CD14-positive monocyte (primary cell): ENCODE measurements around the gene LBHD2. TPM values are rescaled to one million over a fixed set of nuclear protein-coding genes. Genes with fewer than 3 reads are reported as not detected.
A peak's percentile ranks its signal among the peaks of the same experiment; 100 is the strongest.

ENCODE experiments used
- DNase-seq, 3 donors: peaks; one replicate each; pipeline ENCODE4 v3.0.0-alpha.2; 2011 to 2022
- H2AFZ ChIP-seq: 2 replicates; pipeline ENCODE4 v1.6.0; 2012; ENCODE audit warnings: mild to moderate bottlenecking, low read depth, low read length, inconsistent platforms; ENCODE audit not compliant: insufficient read depth, poor library complexity, severe bottlenecking
- H3K27ac ChIP-seq, 2 donors: 1 replicate in 1 of 2; 2 replicates in 1 of 2; pipeline ENCODE4 v1.5.1; 2012 to 2013; ENCODE audit warnings: low read length in 2 of 2, control low read depth in 1 of 2, inconsistent platforms in 1 of 2, low read depth in 1 of 2, mild to moderate bottlenecking in 1 of 2
- H3K27me3 ChIP-seq, 2 donors: one replicate each; pipeline versions ENCODE4 v1.6.0 to v1.6.1; 2011 to 2013; ENCODE audit warnings: low read length in 2 of 2; ENCODE audit not compliant: control insufficient read depth in 2 of 2, insufficient read depth in 2 of 2
- H3K36me3 ChIP-seq, 2 donors: replicated peaks in 1 of 2; 1 replicate in 1 of 2; 2 replicates in 1 of 2; pipeline versions ENCODE4 v1.5.1 to v1.6.1; 2012 to 2013; ENCODE audit warnings: low read length in 2 of 2, control low read depth in 1 of 2, inconsistent platforms in 1 of 2, mild to moderate bottlenecking in 1 of 2; ENCODE audit not compliant: insufficient read depth in 2 of 2, control insufficient read depth in 1 of 2
- H3K4me1 ChIP-seq, 2 donors: 1 replicate in 1 of 2; 2 replicates in 1 of 2; pipeline versions ENCODE4 v1.5.1 to v1.6.1; 2012 to 2013; ENCODE audit warnings: low read length in 2 of 2, control low read depth in 1 of 2, inconsistent platforms in 1 of 2, mild to moderate bottlenecking in 1 of 2, moderate library complexity in 1 of 2; ENCODE audit not compliant: insufficient read depth in 2 of 2, control insufficient read depth in 1 of 2
- H3K4me2 ChIP-seq: replicated peaks from 2 replicates; pipeline ENCODE3; 2012; ENCODE audit warnings: low read length, moderate library complexity, mild to moderate bottlenecking; ENCODE audit not compliant: poor library complexity, severe bottlenecking; ENCODE audit errors: extremely low read depth
- H3K4me3 ChIP-seq, 3 experiments: fragments of 200-600 bp in 1 of 3; sonication (generic) in 1 of 3; replicated peaks in 1 of 3; 1 replicate in 2 of 3; 2 replicates in 1 of 3; pipeline ENCODE4 v1.5.1; 2011 to 2013; ENCODE audit warnings: low read length in 3 of 3, mild to moderate bottlenecking in 3 of 3, control low read depth in 2 of 3, low read depth in 2 of 3, inconsistent platforms in 1 of 3, moderate library complexity in 1 of 3
- H3K79me2 ChIP-seq: 2 replicates; pipeline ENCODE4 v1.6.0; 2012; ENCODE audit warnings: mild to moderate bottlenecking, control low read depth, inconsistent platforms, low read length, moderate library complexity; ENCODE audit not compliant: insufficient read depth
- H3K9ac ChIP-seq: 2 replicates; pipeline ENCODE4 v1.6.0; 2017; ENCODE audit warnings: low read length, mild to moderate bottlenecking; ENCODE audit not compliant: insufficient read depth, poor library complexity, severe bottlenecking
- H3K9me3 ChIP-seq, 2 donors: replicated peaks in 1 of 2; 1 replicate in 1 of 2; 2 replicates in 1 of 2; pipeline versions ENCODE4 v1.5.1 to v1.6.1; 2012 to 2013; ENCODE audit warnings: low read length in 2 of 2, control low read depth in 1 of 2; ENCODE audit not compliant: control insufficient read depth in 1 of 2, insufficient read depth in 1 of 2
- H4K20me1 ChIP-seq: 2 replicates; pipeline ENCODE4 v1.6.0; 2012; ENCODE audit warnings: mild to moderate bottlenecking, low read length, control low read depth, moderate library complexity; ENCODE audit not compliant: insufficient read depth
- H3K27ac Mint-ChIP-seq, 7 donors: one replicate each; pipeline ENCODE4 v1.8.0; 2020; ENCODE audit warnings: mild to moderate bottlenecking in 7 of 7, mixed read lengths in 7 of 7, moderate library complexity in 6 of 7, inconsistent platforms in 2 of 7
- H3K27me3 Mint-ChIP-seq, 3 donors: one replicate each; pipeline ENCODE4 v1.8.0; 2021 to 2022; ENCODE audit warnings: low read depth in 3 of 3, mild to moderate bottlenecking in 3 of 3, mixed read lengths in 3 of 3, moderate library complexity in 3 of 3, inconsistent platforms in 1 of 3
- H3K36me3 Mint-ChIP-seq, 2 donors: one replicate each; pipeline ENCODE4 v1.8.0; 2020; ENCODE audit warnings: mixed read lengths in 2 of 2, inconsistent platforms in 1 of 2, mild to moderate bottlenecking in 1 of 2
- H3K4me1 Mint-ChIP-seq: one replicate; pipeline ENCODE4 v1.8.0; 2020; ENCODE audit warnings: mild to moderate bottlenecking, mixed read lengths
- H3K4me3 Mint-ChIP-seq, 2 donors: one replicate each; pipeline ENCODE4 v1.8.0; 2020; ENCODE audit warnings: mild to moderate bottlenecking in 2 of 2, mixed read lengths in 2 of 2, moderate library complexity in 1 of 2
- H3K9me3 Mint-ChIP-seq, 7 donors: one replicate each; pipeline ENCODE4 v1.8.0; 2020 to 2022; ENCODE audit warnings: mixed read lengths in 7 of 7, mild to moderate bottlenecking in 6 of 7, moderate library complexity in 6 of 7, inconsistent platforms in 2 of 7
- WGBS: methylation state at CpG from one replicate; pipeline ENCODE4 v1.1.5; 2013; ENCODE audit warnings: missing lambda C conversion rate; ENCODE audit not compliant: insufficient coverage; 5-methylcytosine and 5-hydroxymethylcytosine counted together
- intact Hi-C, 2 donors: fragments of 100-400 bp; cut with micrococcal nuclease; formaldehyde crosslinking; loops; one replicate each; pipeline versions ENCODE4 v1.15.0 to v1.15.1; 2023
- polyA plus RNA-seq, 3 donors: library from polyadenylated mRNA; depleted of rRNA in 1 of 3; unstranded in 2 of 3; stranded (reverse) in 1 of 3; fragments of 300-500 nt in 2 of 3; fragments of >200 nt in 1 of 3; fragmentation: Illumina TruSeq in 2 of 3; gene quantifications; 1 replicate in 2 of 3; 2 replicates in 1 of 3; pipeline ENCODE4 v1.2.3, GENCODE V29; 2012 to 2021
- TF ChIP-seq, protein P1 (sequence below): fragments of 200-600 bp; IDR thresholded peaks from one replicate; pipeline ENCODE4 v1.8.0; 2022; ENCODE audit warnings: antibody characterized with exemption, mild to moderate bottlenecking

LBHD2 gene
- polyA plus RNA-seq, 3 donors: not detected

DNA sequence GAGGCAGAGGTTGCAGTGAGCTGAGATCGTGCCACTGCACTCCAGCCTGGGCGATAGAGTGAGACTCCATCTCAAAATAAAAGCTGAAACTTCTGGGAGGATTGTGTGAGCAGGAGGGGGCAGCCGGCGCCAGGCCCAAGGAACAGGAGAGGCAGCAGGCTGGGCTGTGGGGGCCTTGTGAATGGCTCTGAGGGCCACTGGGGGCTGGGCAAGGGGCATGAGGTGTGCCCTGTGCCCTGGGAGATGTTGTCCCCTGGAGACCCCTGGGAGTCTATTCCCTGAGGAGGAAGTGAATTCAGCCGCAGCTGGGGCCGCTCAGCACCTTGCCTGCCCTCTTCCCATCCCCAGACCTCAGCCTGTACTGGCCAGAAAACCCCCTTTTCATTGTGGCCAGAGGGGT lies 4.9 kb downstream of the LBHD2 start:
- H3K79me2 ChIP-seq: no peaks in the 10 kb centered on the region
- peaks cover 0 to 3% (median 0%) of the 10 kb centered on the region in 7 donors for H3K9me3 Mint-ChIP-seq
- H3K4me2 ChIP-seq: no peak overlapping the region
- H4K20me1 ChIP-seq: no peaks in the 10 kb centered on the region
- H3K27ac Mint-ChIP-seq: peak overlapping the region in 1 of 7 donors; percentile 53
- peaks cover 18 to 34% (median 24%) of the 10 kb centered on the region in 3 donors for H3K27me3 Mint-ChIP-seq
- H3K9ac ChIP-seq: no peak overlapping the region
- peaks cover 11% of the 10 kb centered on the region for H3K4me1 Mint-ChIP-seq
- WGBS: 97% methylated on average over 5 of the region's 6 CpGs
- H2AFZ ChIP-seq: no peak overlapping the region
- peaks cover 5 to 26% of the 10 kb centered on the region in 2 donors for H3K27me3 ChIP-seq
- H3K36me3 Mint-ChIP-seq: no peaks in the 10 kb centered on the region
- H3K4me3 Mint-ChIP-seq: no peak overlapping the region
- H3K36me3 ChIP-seq: no peaks in the 10 kb centered on the region
- H3K4me1 ChIP-seq: peaks cover 10 to 15% of the 10 kb centered on the region in 2 donors
- intact Hi-C loops: no loop called here
- TF ChIP-seq, protein P1, sequence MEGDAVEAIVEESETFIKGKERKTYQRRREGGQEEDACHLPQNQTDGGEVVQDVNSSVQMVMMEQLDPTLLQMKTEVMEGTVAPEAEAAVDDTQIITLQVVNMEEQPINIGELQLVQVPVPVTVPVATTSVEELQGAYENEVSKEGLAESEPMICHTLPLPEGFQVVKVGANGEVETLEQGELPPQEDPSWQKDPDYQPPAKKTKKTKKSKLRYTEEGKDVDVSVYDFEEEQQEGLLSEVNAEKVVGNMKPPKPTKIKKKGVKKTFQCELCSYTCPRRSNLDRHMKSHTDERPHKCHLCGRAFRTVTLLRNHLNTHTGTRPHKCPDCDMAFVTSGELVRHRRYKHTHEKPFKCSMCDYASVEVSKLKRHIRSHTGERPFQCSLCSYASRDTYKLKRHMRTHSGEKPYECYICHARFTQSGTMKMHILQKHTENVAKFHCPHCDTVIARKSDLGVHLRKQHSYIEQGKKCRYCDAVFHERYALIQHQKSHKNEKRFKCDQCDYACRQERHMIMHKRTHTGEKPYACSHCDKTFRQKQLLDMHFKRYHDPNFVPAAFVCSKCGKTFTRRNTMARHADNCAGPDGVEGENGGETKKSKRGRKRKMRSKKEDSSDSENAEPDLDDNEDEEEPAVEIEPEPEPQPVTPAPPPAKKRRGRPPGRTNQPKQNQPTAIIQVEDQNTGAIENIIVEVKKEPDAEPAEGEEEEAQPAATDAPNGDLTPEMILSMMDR: no peak
- H3K9me3 ChIP-seq: no peaks in the 10 kb centered on the region
- H3K27ac ChIP-seq: no peak overlapping the region
- H3K4me3 ChIP-seq: no peak overlapping the region
- DNase-seq: no peak

DNA sequence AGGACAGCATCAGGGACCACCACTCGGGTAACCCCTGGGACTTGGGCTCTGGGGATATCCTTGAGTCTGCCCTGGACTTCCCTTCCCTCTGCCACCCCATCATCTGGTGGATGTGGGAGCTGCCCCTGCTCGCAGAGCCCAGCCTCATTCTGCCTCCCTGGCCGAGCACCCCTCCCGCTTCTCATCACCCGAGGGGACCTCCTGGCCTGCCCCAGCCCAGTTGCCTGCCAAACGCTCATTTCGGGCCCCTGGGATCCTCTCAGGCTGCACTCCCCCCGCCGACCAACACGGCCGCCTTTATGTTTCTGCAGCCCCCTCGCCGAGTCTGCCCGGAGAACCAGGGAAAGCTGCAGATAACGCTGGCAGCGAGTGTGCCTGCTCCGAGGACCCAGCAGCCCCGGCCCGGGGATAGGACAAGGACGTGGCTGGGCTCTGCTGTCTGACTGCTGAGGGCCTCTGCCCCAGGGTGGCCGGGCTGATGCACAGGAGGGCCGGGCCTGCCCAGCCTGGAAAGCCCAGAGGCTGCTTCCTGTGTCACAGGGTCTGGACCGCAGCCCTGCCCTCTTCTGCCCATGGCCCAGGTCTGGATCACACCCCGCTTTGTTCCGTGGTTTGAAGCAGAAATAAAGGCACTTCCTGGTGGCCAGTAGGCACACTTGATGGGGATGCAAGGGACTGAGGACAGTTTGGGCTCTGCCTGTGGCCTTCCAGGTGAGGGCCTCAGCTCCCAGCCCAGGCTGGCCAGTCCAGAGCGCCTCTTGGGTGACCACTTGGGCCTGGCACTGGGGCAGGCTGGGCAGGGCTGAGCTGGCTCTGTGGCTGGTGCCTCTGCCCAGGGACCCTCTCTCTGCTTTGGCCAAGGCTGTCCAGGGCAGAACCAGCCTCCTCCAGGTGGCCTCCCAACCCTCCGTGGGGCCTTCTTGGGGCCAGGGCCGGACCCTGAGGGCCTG lies 5.7 kb downstream of the LBHD2 start:
- Histone ChIP-seq H3K4me3 (no peak overlapping the region), H3K4me2 (no peak overlapping the region), H3K79me2 (no peaks in the 10 kb centered on the region), H3K27me3 (peaks cover under 1 to 21% of the 10 kb centered on the region in 2 donors), H4K20me1 (no peaks in the 10 kb centered on the region), H3K36me3 (no peaks in the 10 kb centered on the region), H3K27ac (no peak overlapping the region), H3K9me3 (no peaks in the 10 kb centered on the region), H3K9ac (no peak overlapping the region), H3K4me1 (peaks cover 18 to 22% of the 10 kb centered on the region in 2 donors), H2AFZ (no peak overlapping the region)
- Mint-ChIP-seq H3K36me3 (no peaks in the 10 kb centered on the region), H3K4me1 (peaks cover 17% of the 10 kb centered on the region), H3K4me3 (no peak overlapping the region), H3K27ac (peak overlapping the region in 1 of 7 donors; percentile 11), H3K9me3 (peaks cover 0 to under 1% (median 0%) of the 10 kb centered on the region in 7 donors), H3K27me3 (peaks cover 12 to 34% (median 21%) of the 10 kb centered on the region in 3 donors)
- DNase-seq: no peak
- intact Hi-C loops: no loop called here
- 93% methylated on average over 25 of the region's 28 CpGs for WGBS
- TF ChIP-seq, protein P1: no peak
